WI38 (cell line): Measurements from ENCODE around the gene KANK4.

Source experiments
- H3K4me3 ChIP-seq: 2 replicates; pipeline ENCODE4 v1.5.1; 2011; ENCODE audit warnings: low read depth, mild to moderate bottlenecking, control low read depth, low read length
- CTCF ChIP-seq: IDR thresholded peaks from 2 replicates; pipeline ENCODE4 v1.5.1; 2012; ENCODE audit warnings: low read depth, mild to moderate bottlenecking, control low read depth, low read length

KANK4 gene

GRCh38 chr1:62269851-62270495, 49.3 kb downstream of the KANK4 start:
- no peak for TF ChIP-seq CTCF
- H3K4me3 ChIP-seq = no peak overlapping the region

GRCh38 chr1:62269439-62269838, 49.8 kb downstream of the KANK4 start:
- TF ChIP-seq CTCF = no peak
- no peak overlapping the region for H3K4me3 ChIP-seq

DNA sequence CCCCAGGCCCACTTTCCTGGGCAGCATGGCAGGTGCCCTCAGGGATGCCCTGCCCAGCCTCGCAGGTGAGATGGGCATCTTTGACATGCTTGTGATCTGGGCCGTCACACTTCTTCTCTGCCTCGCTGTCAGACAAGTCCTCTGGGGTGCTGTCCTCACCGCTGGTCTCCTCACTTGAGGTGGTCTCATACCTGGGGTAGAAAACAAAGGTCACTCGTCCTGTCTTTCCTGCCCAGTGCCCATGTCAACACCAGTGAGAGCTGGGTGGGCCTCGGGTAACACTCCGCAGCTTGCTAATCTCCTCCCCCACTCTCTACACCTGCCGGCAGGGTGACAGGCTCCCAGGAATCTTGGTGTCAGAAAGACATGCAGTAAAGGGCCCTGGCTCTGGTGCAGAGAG, 50.9 kb downstream of the KANK4 start:
- no peak for TF ChIP-seq CTCF
- no peak overlapping the region for H3K4me3 ChIP-seq

- no peak overlapping the region for H3K4me3 ChIP-seq
- TF ChIP-seq CTCF = no peak
These were observed 53.0 kb downstream of the KANK4 start for GRCh38 chr1:62265956-62266935.

DNA sequence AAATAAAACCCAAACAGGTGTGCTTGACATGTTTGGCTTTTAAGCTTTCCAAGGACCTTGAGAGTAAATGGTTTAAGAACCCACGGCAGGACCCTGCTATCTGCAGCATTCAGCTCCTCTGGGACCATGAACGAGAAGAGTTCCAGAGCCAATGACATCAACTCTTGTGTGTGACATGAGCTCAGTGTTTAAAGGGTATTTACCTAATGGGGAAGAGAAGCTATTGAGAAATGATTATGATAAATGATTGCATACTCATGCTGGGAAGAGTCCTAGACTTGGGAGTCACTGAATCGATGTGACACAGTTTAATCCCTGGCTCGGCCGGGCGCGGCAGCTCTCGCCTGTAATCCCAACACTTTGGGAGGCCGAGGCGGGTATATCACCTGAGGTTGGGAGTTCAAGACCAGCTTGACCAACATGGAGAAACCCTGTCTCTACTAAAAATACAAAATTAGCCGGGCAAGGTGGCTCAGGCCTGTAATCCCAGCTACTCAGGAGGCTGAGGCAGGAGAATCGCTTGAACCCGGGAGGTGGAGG, 55.4 kb downstream of the KANK4 start:
- no peak overlapping the region for H3K4me3 ChIP-seq
- TF ChIP-seq CTCF = no peak

- H3K4me3 ChIP-seq = no peak overlapping the region
- no peak for TF ChIP-seq CTCF
These were observed 56.0 kb downstream of the KANK4 start for GRCh38 chr1:62263006-62263813.
